GM18499 (cell line): ENCODE measurements around the gene RO60.

Experiments used
- ATAC-seq: cut with Tn5 transposase; IDR thresholded peaks from one replicate; pipeline ENCODE4 v1.9.1; 2021; ENCODE audit warnings: moderate number of reproducible peaks; ENCODE audit not compliant: insufficient read depth, unreplicated experiment

The RO60 gene

GRCh38 chr1:193060406-193060805, 994 bp downstream of the RO60 start:
- no peak for ATAC-seq

- no peak for ATAC-seq
Measured at GRCh38 chr1:193060938-193061337, 1.5 kb downstream of the RO60 start.

DNA sequence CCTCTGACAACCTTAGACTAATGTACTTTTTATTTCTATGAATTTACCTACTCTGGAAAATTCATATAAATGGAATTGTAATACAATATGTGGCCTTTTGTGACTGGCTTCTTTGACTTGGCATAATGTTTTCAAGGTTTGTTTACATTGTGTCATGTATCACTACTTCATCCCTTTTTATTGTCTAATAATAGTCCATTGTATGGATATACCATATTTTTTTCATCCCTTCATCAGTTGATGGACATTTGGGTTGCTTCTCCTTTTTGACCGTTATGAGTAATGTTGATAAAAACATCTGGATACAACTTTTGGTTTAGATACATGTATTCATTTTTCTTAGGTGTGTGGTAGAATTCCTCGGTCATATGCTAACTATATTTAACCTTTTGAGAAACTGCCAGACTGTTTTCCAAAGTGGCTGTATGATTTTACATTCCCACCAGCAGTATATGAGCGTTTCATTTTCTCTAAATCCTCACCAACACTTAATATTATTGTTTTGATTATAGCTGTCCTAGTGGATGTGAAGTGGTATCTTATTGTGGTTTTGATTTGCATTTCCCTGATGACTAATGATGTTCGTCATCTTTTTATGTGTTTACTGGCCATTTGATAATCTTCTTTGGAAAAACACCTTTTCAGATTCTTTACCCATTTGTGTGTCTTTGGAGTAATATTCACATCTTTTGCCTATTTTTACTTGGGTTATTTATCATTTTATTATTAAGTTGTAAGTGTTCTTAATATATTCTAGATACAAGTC, 3.5 kb downstream of the RO60 start:
- ATAC-seq, result no peak

- no peak for ATAC-seq
Measured at GRCh38 chr1:193065954-193066353, 6.5 kb downstream of the RO60 start.

GRCh38 chr1:193066606-193067005, 7.2 kb downstream of the RO60 start:
- no peak for ATAC-seq

GRCh38 chr1:193068013-193068412, 8.6 kb downstream of the RO60 start:
- no peak for ATAC-seq

DNA sequence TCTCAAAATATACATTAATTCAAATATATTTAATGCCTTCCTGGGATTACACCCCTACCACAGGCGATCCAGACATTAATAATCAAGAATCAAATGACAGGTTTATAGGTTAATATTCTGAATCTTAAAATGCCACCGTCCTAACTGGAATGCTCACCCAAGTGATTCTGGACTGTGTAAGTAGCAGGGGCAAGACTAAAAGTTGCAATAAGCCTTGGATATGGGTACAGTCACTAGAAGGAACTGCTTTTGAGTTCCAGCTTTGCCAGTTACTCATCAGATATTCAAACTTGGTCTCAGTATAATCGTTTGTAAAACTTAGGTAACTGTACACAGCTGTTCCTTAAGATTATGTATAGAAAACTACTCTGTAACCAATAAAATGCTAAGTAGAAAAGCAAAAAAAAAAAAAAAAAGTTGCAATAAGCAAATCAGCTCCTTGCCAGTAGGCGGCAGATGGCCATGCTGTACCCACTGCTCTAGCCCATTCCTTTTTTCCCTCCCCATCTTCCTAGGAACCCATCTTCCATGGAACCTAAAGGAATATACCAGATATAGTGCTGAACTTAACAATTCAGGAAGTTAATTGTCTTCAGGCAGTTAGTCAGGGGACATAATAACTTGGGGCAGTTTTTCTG, 10.5 kb downstream of the RO60 start:
- no peak for ATAC-seq

GRCh38 chr1:193070386-193070753, 11.0 kb downstream of the RO60 start:
- ATAC-seq, result no peak

- peak; percentile 47 for ATAC-seq
Measured at GRCh38 chr1:193070942-193071341, 11.5 kb downstream of the RO60 start.

DNA sequence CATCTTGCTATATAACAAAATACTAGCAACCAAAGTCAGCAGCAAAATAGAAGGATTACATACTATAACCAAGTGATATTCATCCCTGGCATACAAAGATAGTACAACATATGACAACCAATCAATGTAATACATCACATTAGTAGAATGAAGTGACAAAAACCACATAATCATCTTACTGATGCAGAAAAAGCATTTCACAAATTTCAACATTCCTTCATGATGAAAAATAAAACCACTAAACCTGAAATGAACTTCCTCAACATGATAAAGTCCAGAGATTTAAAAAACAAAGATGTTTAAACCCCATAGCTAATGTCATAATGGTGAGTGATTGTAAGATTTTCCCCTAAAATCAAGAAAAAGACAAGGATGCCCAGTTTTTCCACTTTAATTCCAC, 18.6 kb downstream of the RO60 start:
- no peak for ATAC-seq

- no peak for ATAC-seq
Measured at GRCh38 chr1:193079187-193079586, 19.8 kb downstream of the RO60 start.

GRCh38 chr1:193083365-193084088, 24.1 kb downstream of the RO60 start:
- peak; percentile 96 for ATAC-seq

DNA sequence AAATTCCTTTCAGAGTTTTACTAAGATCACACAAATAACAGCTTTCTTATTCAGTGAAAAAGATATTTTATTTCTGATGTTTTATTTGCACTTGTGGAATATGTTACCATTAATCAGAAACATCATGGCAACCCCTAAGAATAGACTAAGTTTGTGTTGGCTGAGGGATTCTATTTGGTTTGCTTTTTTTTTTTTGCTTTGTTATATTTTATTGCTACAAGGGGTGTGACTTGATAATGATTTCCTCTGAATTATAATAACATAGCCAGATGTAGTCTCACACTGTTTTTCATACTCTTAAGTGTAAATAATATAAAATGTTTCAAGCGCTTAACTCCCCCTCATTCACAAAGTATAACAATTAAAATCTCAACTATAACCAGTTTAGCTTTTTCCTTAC, 25.9 kb downstream of the RO60 start:
- ATAC-seq, result no peak

- no peak for ATAC-seq
Measured at GRCh38 chr1:193086342-193086741, 26.9 kb downstream of the RO60 start.

DNA sequence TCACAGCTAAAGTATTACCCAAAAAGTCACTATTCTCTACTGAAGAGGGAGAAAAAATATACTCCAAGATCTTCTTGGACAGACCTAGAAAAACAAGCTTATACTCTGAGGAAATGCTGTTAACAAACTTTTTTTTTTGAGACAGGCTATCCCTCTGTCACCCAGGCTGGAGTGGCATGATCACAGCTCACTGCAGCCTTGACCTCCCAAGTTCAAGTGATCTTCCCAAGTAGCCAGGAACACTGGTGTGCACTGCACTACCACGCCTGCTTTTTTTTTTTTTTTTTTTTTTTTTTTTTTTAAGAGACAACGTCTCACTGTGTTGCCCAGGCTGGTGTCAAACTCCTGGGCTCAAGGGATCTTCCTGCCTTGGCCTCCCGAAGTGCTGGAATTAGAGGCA, 28.5 kb downstream of the RO60 start:
- ATAC-seq, result no peak

GRCh38 chr1:193090865-193091264, 31.5 kb downstream of the RO60 start:
- ATAC-seq, result no peak

DNA sequence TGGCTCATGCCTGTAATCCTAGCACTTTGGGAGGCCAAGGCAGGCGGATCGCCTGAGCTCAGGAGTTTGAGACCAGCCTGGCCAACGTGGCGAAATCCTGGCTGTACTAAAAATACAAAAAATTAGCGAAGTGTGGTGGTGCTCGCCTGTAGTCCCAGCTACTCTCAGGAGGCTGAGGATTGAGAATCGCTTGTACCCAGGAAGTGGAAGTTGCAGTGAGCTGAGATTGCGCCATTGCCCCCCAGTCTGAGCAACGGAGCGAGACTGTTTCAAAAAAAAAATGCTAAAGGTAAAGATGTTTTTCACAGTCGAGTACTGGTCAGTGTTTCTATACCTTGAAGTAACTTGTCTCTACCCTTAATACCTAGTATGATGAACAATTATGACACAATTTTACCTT, 34.7 kb downstream of the RO60 start:
- ATAC-seq, result no peak

DNA sequence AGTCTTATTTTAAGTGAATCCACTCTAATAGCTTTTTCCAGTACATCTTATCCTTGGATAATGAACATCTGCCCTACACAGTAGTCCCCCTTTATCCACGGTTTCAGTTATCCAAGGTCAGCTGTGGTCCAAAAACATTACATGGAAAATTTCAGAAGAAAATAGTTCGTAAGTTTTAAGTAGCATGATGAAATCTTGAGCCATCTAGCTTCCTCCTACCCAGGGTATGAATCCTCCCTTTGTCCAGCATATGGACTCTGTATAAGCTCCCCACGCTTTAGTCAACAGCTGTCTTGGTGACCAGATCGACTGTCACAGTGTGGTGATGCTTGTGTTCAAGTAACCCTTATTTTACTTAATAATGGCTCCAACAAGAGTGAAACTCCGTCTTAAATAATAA, 43.2 kb downstream of the RO60 start:
- no peak for ATAC-seq

GRCh38 chr1:193103759-193104501, 44.5 kb downstream of the RO60 start:
- no peak for ATAC-seq

GRCh38 chr1:193104502-193104906, 45.1 kb downstream of the RO60 start:
- peak; percentile 5 for ATAC-seq
